Lower lobe of right lung (tissue), 2 donors: Measurements from ENCODE around the gene PDE6H. TPM values are rescaled to one million over a fixed set of nuclear protein-coding genes. Genes with fewer than 3 reads are reported as not detected.

Experiments
- ATAC-seq, 2 donors: fragments of 200-7000 bp; cut with Tn5 transposase; one replicate each; pipeline ENCODE4 v1.9.1; 2020 to 2022; ENCODE audit warnings: mild to moderate bottlenecking in 2 of 2, moderate library complexity in 2 of 2
- DNase-seq: peaks from one replicate; pipeline ENCODE4 v3.0.0-alpha.2; 2020
- H3K27ac ChIP-seq: fragments of 200-600 bp; one replicate; pipeline ENCODE4 v1.8.0; 2022
- H3K27me3 ChIP-seq: fragments of 200-600 bp; one replicate; pipeline ENCODE4 v1.8.0; 2022; ENCODE audit warnings: low read depth
- H3K36me3 ChIP-seq: fragments of 200-600 bp; one replicate; pipeline ENCODE4 v1.8.0; 2022; ENCODE audit warnings: mild to moderate bottlenecking
- H3K4me1 ChIP-seq: fragments of 200-600 bp; one replicate; pipeline ENCODE4 v1.8.0; 2022
- H3K4me3 ChIP-seq: fragments of 200-600 bp; one replicate; pipeline ENCODE4 v1.8.0; 2022; ENCODE audit warnings: mild to moderate bottlenecking
- H3K9me3 ChIP-seq: fragments of 200-600 bp; one replicate; pipeline ENCODE4 v1.8.0; 2022
- CTCF ChIP-seq: fragments of 200-600 bp; IDR thresholded peaks from one replicate; pipeline ENCODE4 v1.8.0; 2022; ENCODE audit warnings: antibody characterized with exemption, mild to moderate bottlenecking
- intact Hi-C: fragments of 100-400 bp; cut with DNase I; formaldehyde crosslinking; loops from one replicate; pipeline ENCODE4 v1.11.0; 2022
- long read RNA-seq: library from polyadenylated mRNA; unstranded; transcript quantifications from one replicate; pipeline ENCODE4 v2.0.0, GENCODE V29; 2021
- total RNA-seq: library from RNA; stranded (reverse); fragmentation: NEBNext Ultra II Directional; extraction: Animal tissue kit (Norgen Biotek cat#: 25700); gene quantifications from one replicate; pipeline ENCODE4 v1.2.1, GENCODE V29; 2021
- donor health status: DM: no; HTN: yes; CAD: no; lungs with severe emphysema.

Gene PDE6H
- total RNA-seq = 0.53 TPM
- long read RNA-seq = 0 reads

DNA sequence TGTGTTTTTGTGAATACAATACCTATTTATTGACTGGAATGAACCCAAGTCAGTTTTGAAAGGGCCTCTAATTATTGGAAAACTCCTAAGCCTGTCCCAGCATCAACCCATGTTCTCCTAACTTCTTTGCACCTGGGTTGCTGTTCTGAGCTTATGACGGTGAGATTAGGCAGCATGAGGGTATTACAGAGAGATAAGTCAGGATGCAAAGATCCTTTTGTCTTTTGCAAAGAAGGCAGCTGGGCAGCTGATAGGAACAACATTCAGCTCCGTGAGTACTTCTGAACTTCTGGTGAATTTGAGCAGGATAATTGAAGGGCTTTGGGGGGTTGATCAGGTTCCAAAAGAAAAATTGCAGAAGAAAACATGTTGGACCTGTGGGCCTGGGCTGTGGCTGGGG, at the start of gene PDE6H:
TSS of gene PDE6H (plus strand) at position 227 of the 400 bp plus-strand sequence. CDS start 4,971 bp downstream, outside the sequence.
- Histone ChIP-seq H3K36me3 (no peaks in the 10 kb centered on the region), H3K4me1 (peaks cover 6% of the 10 kb centered on the region), H3K27me3 (no peaks in the 10 kb centered on the region), H3K4me3 (no peak within 1 kb of the TSS), H3K9me3 (no peaks in the 10 kb centered on the region), H3K27ac (no peak within 1 kb of the TSS)
- DNase-seq (no peak), ATAC-seq (no peak)
- intact Hi-C loops = no loop called here
- TF ChIP-seq CTCF = no peak

DNA sequence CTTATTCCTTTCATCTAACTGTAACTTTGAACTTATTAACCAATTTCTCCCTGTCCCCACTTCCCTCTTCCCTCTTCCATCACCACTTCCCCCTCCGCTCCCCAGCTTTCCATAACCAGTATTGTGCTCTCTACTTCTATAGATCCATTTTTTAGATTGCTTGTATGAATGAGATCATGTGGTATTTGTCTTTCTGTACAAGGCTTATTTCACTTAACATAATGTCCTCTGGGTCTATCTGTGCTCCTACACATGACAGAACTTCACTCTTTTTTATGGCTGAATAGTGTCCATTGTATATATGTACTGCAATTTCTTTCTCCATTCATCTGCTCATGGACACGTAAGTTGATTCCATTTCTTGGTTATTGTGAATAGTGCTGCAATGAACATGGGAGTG, 48.9 kb upstream of the PDE6H start:
- intact Hi-C loops = no loop called here
- Histone ChIP-seq H3K36me3 (no peaks in the 10 kb centered on the region), H3K27ac (no peak overlapping the region), H3K9me3 (no peaks in the 10 kb centered on the region), H3K4me3 (no peak overlapping the region), H3K4me1 (no peaks in the 10 kb centered on the region), H3K27me3 (no peaks in the 10 kb centered on the region)
- ATAC-seq = no peak
- no peak for DNase-seq
- TF ChIP-seq CTCF = no peak

GRCh38 chr12:14924541-14924940, 48.3 kb upstream of the PDE6H start:
- H3K27me3 ChIP-seq = no peaks in the 10 kb centered on the region
- no peak overlapping the region for H3K4me3 ChIP-seq
- no peak for TF ChIP-seq CTCF
- ATAC-seq (no peak), DNase-seq (no peak)
- intact Hi-C loops = no loop called here
- no peaks in the 10 kb centered on the region for H3K4me1 ChIP-seq
- H3K9me3 ChIP-seq = no peaks in the 10 kb centered on the region
- H3K36me3 ChIP-seq = no peaks in the 10 kb centered on the region
- no peak overlapping the region for H3K27ac ChIP-seq

DNA sequence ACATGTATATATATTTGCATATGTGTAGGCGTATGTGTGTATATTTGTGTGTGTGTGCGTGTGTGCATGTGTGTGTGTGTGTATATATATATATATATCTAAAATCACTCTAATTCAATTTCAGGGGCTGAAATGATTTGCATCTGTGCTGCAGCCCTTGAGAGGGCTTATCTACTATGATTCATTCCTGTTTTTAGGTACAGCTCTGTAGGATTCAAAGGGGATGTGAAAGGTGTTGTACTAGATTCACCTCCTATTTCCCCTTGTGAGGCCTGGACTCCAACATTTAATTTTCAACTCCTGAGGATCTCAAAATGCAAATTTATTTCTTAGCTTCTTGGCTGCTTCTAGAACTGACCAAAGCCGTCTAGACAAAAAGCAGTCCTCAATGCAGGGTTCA, 45.6 kb upstream of the PDE6H start:
- no peak for DNase-seq
- H3K4me3 ChIP-seq = no peak overlapping the region
- no peak for TF ChIP-seq CTCF
- no peaks in the 10 kb centered on the region for H3K36me3 ChIP-seq
- intact Hi-C loops = no loop called here
- no peak overlapping the region for H3K27ac ChIP-seq
- peaks cover 11% of the 10 kb centered on the region for H3K4me1 ChIP-seq
- ATAC-seq = no peak
- H3K27me3 ChIP-seq = no peaks in the 10 kb centered on the region
- H3K9me3 ChIP-seq = no peaks in the 10 kb centered on the region

DNA sequence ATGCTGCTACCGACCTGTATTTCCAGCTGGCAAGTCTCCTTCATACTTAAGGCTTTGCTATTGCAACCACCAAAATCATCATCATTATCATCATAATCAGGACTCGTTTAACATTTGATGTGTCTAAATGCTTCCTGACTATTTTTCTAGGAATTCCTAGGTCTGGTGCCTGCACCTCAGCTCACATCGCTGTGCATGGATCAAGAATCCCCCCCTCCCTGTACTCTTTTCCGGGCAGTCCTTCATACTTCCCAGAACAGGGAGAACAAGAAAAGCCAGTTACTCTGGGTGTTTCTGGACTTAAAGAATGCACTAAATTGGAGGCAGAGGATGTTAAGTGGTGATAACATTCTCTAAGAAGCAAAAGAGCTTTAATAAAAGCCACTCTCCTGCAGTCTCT, 43.9 kb upstream of the PDE6H start:
- H3K36me3 ChIP-seq = no peaks in the 10 kb centered on the region
- peak overlapping the region; percentile 43 for H3K27ac ChIP-seq
- intact Hi-C loops = no loop called here
- no peaks in the 10 kb centered on the region for H3K9me3 ChIP-seq
- no peaks in the 10 kb centered on the region for H3K27me3 ChIP-seq
- peaks cover 11% of the 10 kb centered on the region for H3K4me1 ChIP-seq
- ATAC-seq (peak; percentile 94 to 96), DNase-seq (no peak)
- no peak for TF ChIP-seq CTCF
- peak overlapping the region; percentile 41 for H3K4me3 ChIP-seq

DNA sequence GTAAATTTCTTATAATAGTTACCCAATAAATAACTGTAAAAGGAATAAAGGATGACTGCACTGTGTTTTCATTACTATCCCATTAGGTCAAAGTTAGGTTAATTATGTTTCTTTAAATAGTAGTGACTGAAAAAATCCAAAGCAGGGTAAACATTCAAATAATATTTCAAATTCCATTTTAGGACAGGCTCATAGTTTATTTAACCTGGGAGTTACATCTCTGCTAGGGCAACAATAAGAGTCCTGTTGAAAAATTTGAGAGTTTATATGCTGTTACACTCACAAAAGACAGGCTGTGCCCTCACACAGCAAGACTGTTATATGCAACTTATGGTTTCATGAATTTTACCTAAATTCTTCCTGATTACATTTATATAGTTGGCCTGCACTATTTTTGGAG, 42.5 kb upstream of the PDE6H start:
- H3K4me3 ChIP-seq = no peak overlapping the region
- no peaks in the 10 kb centered on the region for H3K36me3 ChIP-seq
- H3K27ac ChIP-seq = peak overlapping the region; percentile 3
- H3K9me3 ChIP-seq = no peaks in the 10 kb centered on the region
- intact Hi-C loops = no loop called here
- H3K4me1 ChIP-seq = peaks cover 11% of the 10 kb centered on the region
- H3K27me3 ChIP-seq = no peaks in the 10 kb centered on the region
- no peak for TF ChIP-seq CTCF
- no peak for DNase-seq
- ATAC-seq = peak; percentile 50 to 60
